ENCODE results near the gene NRXN3.
A peak's percentile ranks its signal among the peaks of the same experiment; 100 is the strongest.

GRCh38 chr14:79809849-79810612 is 1639.9 kb downstream of the NRXN3 start:
- TF ChIP-seq CTCF (conservative IDR thresholded peaks at IDR 0.05; ENCODE audit: low read length) (peak; percentile 48; the same call in 1 of the 2 replicates), EZH2phosphoT487 (IDR thresholded peaks at IDR 0.05; ENCODE audit: borderline replicate concordance, low read depth, low read length) (no peak)
